ENCODE measurements around the gene RXFP1.

- peak; percentile 89 for TF ChIP-seq CTCF (IDR thresholded peaks at IDR 0.05; ENCODE audit: poor library complexity, severe bottlenecking)
- TF ChIP-seq SMC3 (conservative IDR thresholded peaks at IDR 0.05; ENCODE audit: poor library complexity) = peak; percentile 51
- peak; percentile 88 for TF ChIP-seq TAF1 (IDR thresholded peaks at IDR 0.05; ENCODE audit: low read depth)
- peak; percentile 86 for TF ChIP-seq REST (IDR thresholded peaks at IDR 0.05; ENCODE audit: borderline replicate concordance)
- peak; percentile 67 for TF ChIP-seq RAD21 (conservative IDR thresholded peaks at IDR 0.05)
- TF ChIP-seq EP300 (conservative IDR thresholded peaks at IDR 0.05; ENCODE audit: poor library complexity, severe bottlenecking) = peak; percentile 31
Measured at GRCh38 chr4:158671915-158672806, 150.5 kb downstream of the RXFP1 start, which contains the start of gene ETFDH.

Data from neural cell (in vitro differentiated cells).